ENCODE data around the gene SCN3A.

The SCN3A gene

GRCh38 chr2:165203689-165204559 is at the start of gene SCN3A:
SCN3A (minus strand) TSS chr2:165204050; CDS start chr2:165176394, 27,656 bp downstream.
- DNase-seq (ENCODE audit: low read depth in 3 of 3), result no peak

- no peak for DNase-seq (ENCODE audit: low read depth in 3 of 3)
Measured at GRCh38 chr2:165253178-165253577, 49.3 kb upstream of the SCN3A start.

- no peak for DNase-seq (ENCODE audit: low read depth in 3 of 3)
Measured at GRCh38 chr2:165251366-165251765, 47.5 kb upstream of the SCN3A start.

DNA sequence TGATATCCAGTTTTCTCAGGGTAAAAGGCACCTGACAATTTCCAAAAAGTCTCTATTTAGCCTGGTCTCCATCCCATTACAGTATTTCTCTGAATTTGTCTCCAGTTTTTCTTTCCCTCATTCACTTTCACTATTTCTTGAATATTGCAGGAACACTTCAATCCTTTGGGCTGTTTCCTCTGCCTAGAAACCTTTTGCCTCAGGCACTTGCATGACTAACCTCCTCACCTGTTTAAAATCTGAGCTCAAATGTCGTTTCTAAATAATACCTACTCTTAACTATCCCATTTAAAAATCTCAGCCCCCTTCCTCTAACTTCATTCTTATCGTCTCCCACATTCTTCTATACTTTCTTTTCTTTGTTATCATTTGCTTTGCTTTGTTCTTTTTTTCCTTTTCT is 44.4 kb upstream of the SCN3A start:
- no peak for DNase-seq (ENCODE audit: low read depth in 3 of 3)

DNA sequence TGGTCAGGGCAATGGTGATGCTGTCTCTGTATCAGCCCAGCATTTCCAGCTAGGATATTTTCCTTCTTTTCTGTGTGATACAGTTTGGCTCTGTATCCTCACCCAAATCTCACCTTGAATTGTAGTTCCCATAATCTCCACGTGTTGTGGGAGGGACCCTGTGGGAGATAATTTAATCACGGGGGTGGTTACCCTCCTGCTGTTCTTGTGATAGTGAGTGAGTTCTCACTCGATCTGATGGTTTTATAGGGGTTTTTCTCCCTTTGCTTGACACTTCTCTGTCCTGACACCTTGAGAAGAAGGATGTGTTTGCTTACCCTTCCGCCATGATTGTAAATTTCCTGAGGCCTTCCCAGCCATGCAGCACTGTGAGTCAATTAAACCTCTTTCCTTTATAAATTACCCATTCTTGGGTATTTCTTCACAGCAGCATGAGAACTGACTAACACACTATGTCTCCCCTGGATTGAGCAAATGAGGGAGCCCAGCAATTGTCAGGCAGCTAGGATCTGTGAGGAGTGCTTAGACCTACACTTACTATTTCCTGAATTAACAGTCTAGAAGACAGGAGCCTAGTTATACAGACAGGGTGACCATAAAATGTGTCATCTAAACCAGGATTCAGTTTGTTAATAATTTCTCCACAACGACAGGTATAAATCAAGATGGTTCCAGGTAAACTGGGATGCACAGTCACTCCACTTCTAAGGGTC is 41.4 kb upstream of the SCN3A start:
- no peak for DNase-seq (ENCODE audit: low read depth in 3 of 3)

- no peak for DNase-seq (ENCODE audit: low read depth in 3 of 3)
Measured at GRCh38 chr2:165240916-165241315, 37.1 kb upstream of the SCN3A start.

DNA sequence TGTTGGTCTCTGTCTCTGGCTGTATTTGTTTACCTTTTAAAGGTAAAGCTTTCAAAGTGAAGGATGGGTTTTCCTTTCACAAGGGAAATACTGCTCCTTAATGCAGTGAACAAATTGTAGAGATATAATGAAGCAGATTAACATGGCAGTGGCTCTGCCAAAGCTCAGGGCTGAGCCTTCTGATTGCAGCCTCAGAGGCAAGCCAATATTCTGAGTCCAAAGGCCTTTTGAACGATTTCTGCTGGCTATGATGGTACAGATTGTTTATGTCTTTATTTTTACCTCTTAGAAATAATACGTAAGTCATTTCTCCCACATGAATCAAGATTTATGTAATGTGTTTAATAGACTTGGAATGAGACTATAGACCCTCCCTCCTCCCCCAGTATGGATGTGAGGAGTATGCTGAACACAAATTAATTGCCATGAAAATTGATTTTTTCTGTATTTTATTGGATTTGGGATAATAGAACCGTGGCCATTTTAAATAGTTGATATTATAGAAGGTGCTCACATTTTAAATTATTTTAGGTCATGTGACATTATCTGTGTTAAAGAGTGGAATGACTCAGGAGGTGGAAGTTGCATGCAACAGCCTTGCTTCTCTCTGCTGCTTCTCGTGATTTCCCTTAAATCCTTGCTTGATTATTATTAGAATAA is 36.1 kb upstream of the SCN3A start:
- no peak for DNase-seq (ENCODE audit: low read depth in 3 of 3)

- no peak for DNase-seq (ENCODE audit: low read depth in 3 of 3)
Measured at GRCh38 chr2:165239230-165239629, 35.4 kb upstream of the SCN3A start, which contains the start of gene SCN2A. SCN2A (plus strand) TSS chr2:165239414; CDS start chr2:165295824, 56,410 bp downstream.

DNA sequence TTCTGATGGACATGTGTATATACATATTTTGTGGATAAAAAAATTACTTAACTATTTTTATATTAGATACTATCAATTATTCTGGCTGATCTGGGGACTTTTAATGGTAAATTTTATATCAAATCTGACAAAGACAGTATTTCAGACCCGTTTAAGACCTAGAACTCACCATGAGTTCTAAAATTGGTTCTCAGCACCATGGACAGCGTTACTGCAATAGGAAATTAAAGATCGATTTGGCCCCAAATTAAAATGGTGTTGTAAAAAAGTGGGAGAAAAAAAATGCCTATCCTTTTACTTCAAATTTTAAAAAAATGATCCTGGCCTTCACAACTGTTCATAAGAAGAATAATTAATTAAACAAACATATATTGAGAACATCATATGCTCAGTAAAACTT is 34.4 kb upstream of the SCN3A start:
- no peak for DNase-seq (ENCODE audit: low read depth in 3 of 3)

DNA sequence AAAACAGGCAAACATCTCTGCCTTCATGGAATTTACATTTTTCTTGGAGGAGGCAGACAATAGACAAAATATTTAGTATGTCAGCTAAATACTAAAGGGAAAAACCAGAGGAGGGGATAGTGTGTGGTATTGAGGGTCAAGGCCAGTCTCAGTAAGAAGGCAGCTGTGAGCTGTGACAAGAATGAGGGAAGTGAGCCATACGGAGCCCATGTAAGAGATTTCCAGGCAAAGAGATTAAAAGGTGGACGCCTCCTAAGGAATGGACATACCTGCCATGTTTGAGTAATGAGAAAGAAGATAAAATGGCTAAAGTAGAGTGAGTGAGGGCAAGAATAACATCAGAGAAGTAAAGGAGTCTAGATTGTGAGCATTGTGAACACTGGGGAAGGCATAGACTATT is 33.2 kb upstream of the SCN3A start:
- DNase-seq (ENCODE audit: low read depth in 3 of 3), result no peak

- DNase-seq (ENCODE audit: low read depth in 3 of 3), result no peak
Measured at GRCh38 chr2:165227571-165227970, 23.7 kb upstream of the SCN3A start.

DNA sequence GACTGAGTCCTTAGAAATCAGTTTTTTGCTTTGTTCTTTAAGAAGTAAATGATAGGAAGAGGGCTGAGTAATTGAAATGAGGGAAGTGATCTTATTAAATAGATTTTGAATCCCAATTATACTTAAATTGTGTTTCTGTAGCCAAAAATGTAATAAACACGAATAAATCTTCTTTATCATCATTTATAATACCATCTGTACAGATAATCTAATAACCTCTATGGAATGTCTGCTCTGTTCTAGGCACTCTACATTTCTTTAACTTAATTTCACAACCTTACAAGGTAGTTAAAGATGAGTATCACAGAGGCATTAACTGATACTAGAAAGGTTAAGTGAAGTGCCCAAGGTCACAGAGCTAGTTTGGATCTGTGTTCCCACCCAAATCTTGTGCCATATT is 21.1 kb upstream of the SCN3A start:
- DNase-seq (ENCODE audit: low read depth in 3 of 3), result no peak

GRCh38 chr2:165219481-165219880 is 15.6 kb upstream of the SCN3A start:
- DNase-seq (ENCODE audit: low read depth in 3 of 3), result no peak

GRCh38 chr2:165214093-165214492 is 10.2 kb upstream of the SCN3A start:
- no peak for DNase-seq (ENCODE audit: low read depth in 3 of 3)

- no peak for DNase-seq (ENCODE audit: low read depth in 3 of 3)
Measured at GRCh38 chr2:165208094-165208493, 4.2 kb upstream of the SCN3A start.

DNA sequence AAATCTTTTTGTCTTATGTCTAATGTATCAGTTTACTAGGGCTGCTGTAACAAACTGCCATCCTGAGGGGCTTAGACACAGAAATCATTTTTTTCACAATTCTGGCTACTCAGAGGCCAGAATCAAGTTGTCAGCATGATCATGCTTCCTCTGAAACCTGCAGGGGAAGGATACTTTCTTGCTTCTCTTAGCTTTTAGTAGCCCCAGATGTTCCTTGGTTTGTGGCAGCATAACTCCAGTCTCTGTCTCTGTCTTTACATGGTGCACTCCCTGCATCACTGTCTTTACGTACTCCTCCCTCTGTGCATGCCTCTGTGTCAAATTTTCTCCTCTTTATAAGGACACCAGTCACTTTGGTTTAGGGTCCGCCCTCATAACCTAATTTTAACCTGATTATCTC is 2.0 kb upstream of the SCN3A start:
- DNase-seq (ENCODE audit: low read depth in 3 of 3), result no peak

DNA sequence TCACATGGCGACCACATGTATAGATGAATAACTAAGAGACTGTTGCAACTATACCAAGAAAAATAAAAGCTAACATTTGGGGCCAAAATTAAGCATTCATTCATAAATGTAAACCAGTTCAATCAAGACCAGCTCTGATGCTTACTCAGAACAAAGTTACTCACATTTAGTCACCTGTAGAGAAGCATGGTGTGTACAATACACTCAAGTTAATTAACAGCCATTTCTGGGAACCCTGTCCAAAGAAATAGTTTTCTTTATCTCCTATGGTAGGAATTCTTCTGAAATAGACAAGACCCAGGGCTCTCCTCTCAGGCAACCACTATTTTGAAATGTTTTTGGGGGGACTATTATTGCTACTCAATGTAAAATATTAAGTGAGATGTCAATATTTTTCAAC is 1.6 kb downstream of the SCN3A start:
- DNase-seq (ENCODE audit: low read depth in 3 of 3), result no peak

GRCh38 chr2:165198181-165198580 is 5.7 kb downstream of the SCN3A start:
- DNase-seq (ENCODE audit: low read depth in 3 of 3), result no peak

GRCh38 chr2:165197346-165197745 is 6.5 kb downstream of the SCN3A start:
- no peak for DNase-seq (ENCODE audit: low read depth in 3 of 3)

- no peak for DNase-seq (ENCODE audit: low read depth in 3 of 3)
Measured at GRCh38 chr2:165196411-165196810, 7.4 kb downstream of the SCN3A start.

DNA sequence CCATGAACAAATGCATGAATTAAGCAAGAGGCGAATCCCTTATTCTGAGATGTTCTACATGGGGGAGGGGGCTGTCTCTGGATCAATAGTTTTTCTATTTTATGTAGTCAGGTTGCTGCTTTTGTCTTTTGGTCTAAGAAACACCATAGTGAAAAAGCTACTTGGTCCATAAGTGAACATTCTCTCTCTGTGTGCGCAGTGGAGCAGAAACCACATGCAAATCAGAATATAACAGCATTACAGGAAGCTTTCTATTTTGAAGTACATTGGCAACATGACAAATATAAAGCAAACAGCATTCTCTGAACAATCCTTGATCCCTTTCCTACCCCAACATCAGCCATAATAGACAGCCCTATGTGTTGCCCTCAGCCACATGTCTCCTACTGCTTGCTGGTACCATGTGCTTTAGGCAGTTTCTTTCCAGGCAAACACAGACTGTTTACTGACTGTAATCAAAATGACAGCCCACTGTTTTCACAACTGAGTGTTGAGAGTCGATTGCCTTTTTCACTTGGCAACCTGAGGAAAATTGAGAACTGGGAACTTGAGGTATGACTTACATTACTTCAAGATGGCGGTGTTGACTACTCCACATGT is 10.6 kb downstream of the SCN3A start:
- no peak for DNase-seq (ENCODE audit: low read depth in 3 of 3)

- DNase-seq (ENCODE audit: low read depth in 3 of 3), result no peak
Measured at GRCh38 chr2:165192729-165193128, 11.1 kb downstream of the SCN3A start.

All from stimulated activated CD4-positive, alpha-beta T cell treated with anti-CD3 and anti-CD28 coated beads, TNF-alpha, amount 100 ng/mL, for 4 hours (primary cell).